Kidney epithelial cell (primary cell): Measurements from ENCODE around the gene PNMA6E. TPM values are rescaled to one million over a fixed set of nuclear protein-coding genes. Genes with fewer than 3 reads are reported as not detected.

ENCODE experiments used
- DNase-seq: peaks from one replicate; pipeline ENCODE4 v3.0.0-alpha.2; 2010; ENCODE audit warnings: low read depth
- H3K27me3 ChIP-seq: 2 replicates; pipeline ENCODE4 v1.6.0; 2011; ENCODE audit warnings: low read length; ENCODE audit not compliant: control insufficient read depth, insufficient read depth
- H3K36me3 ChIP-seq: 2 replicates; pipeline ENCODE4 v1.5.1; 2011; ENCODE audit warnings: low read length; ENCODE audit not compliant: control insufficient read depth, insufficient read depth
- H3K4me3 ChIP-seq: 2 replicates; pipeline ENCODE4 v1.5.1; 2011; ENCODE audit warnings: low read depth, mild to moderate bottlenecking, control low read depth, low read length
- CTCF ChIP-seq: IDR thresholded peaks from 2 replicates; pipeline ENCODE4 v1.5.1; 2011; ENCODE audit warnings: mild to moderate bottlenecking, moderate library complexity, low read length, control low read depth, inconsistent platforms; ENCODE audit not compliant: insufficient read depth, poor library complexity, severe bottlenecking
- total RNA-seq: library from RNA; depleted of rRNA; stranded (reverse); fragments of >200 nt; gene quantifications from 2 replicates; pipeline ENCODE4 v1.2.3, GENCODE V29; 2015

The PNMA6E gene
- total RNA-seq, 1 donor from 2014 or later: not detected

GRCh38 chrX:153370293-153371055 is 30.7 kb downstream of the PNMA6E start:
- TF ChIP-seq CTCF: no peak
- DNase-seq: no peak
- Histone ChIP-seq H3K27me3 (no peaks in the 10 kb centered on the region), H3K36me3 (no peaks in the 10 kb centered on the region), H3K4me3 (no peak overlapping the region)

GRCh38 chrX:153366878-153367538 is 34.1 kb downstream of the PNMA6E start:
- no peaks in the 10 kb centered on the region for H3K27me3 ChIP-seq
- TF ChIP-seq CTCF: no peak
- no peak for DNase-seq

GRCh38 chrX:153366119-153366518 is 35.0 kb downstream of the PNMA6E start:
- TF ChIP-seq CTCF: no peak

More at GRCh38 chrX:153366878-153367538, 34.1 kb downstream of the PNMA6E start:
- Histone ChIP-seq H3K36me3 (no peaks in the 10 kb centered on the region), H3K4me3 (no peak overlapping the region)

GRCh38 chrX:153365670-153366069 is 35.5 kb downstream of the PNMA6E start:
- Histone ChIP-seq H3K36me3 (no peaks in the 10 kb centered on the region), H3K4me3 (no peak overlapping the region), H3K27me3 (no peaks in the 10 kb centered on the region)
- TF ChIP-seq CTCF: no peak
- no peak for DNase-seq

More at GRCh38 chrX:153366119-153366518, 35.0 kb downstream of the PNMA6E start:
- Histone ChIP-seq H3K27me3 (no peaks in the 10 kb centered on the region), H3K4me3 (no peak overlapping the region), H3K36me3 (no peaks in the 10 kb centered on the region)
- DNase-seq: no peak

GRCh38 chrX:153361781-153362397 is 39.3 kb downstream of the PNMA6E start:
- no peaks in the 10 kb centered on the region for H3K27me3 ChIP-seq
- TF ChIP-seq CTCF: no peak
- no peak for DNase-seq
- no peak overlapping the region for H3K4me3 ChIP-seq
- H3K36me3 ChIP-seq: no peaks in the 10 kb centered on the region
